Dedifferentiated amniotic fluid mesenchymal stem cell (primary cell): ENCODE measurements around the gene GBX2.

Source experiments
- DNase-seq: peaks from one replicate; pipeline ENCODE4 v3.0.0-alpha.2; 2016; ENCODE audit errors: extremely low spot score

GBX2 gene

DNA sequence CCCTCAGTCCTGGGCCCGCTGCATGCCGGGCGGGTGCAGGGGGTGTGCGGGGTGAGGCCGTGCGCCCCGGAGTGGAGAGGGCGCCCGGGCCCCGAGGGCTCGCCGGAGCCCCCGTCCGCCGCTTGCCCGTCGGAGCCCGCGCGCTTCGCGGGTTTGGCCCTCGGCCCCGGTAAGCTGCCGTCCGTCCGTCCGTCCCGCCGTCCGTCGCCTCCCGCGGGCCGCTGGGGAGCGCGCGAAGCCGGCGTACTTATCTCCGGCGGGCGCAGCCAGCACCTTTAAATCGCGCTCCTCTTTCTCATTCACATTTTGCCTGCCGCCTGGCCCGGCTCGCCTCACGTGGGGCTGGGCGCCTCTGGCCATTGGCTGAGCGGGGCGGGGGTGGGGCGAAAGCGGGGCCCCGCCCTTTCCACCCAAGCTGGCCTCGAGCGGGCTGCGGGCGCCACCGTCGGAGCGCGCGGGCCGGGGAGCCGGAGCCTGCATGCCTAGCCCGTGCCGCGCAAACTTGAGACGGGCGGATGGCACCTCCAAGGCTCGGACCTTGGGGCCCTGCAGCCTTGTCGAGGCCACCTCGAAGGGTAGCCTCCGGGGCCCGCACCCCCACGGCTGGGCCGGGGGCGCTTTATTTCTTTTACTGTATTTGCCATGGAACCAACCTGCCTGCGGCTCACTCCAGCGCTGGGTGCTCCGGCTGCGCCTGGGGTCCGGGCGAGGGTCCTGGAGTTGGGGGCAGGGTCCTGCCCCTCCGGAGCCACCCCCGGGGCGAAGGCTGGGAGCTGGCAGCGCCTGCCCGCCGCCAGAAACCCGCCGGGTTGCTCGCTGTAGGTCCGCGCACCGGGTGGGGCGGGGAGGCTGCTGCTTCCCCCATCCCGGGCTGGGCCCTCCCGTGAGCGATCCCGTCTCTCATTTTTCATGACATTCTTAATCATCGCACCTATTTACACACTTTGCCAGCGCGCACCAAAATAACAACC, at the start of gene GBX2:
Gene GBX2, minus strand, starts transcription at position 277 of the 971 bp plus-strand sequence. CDS start 415 bp downstream, outside the sequence.
- peak; percentile 56 for DNase-seq

DNA sequence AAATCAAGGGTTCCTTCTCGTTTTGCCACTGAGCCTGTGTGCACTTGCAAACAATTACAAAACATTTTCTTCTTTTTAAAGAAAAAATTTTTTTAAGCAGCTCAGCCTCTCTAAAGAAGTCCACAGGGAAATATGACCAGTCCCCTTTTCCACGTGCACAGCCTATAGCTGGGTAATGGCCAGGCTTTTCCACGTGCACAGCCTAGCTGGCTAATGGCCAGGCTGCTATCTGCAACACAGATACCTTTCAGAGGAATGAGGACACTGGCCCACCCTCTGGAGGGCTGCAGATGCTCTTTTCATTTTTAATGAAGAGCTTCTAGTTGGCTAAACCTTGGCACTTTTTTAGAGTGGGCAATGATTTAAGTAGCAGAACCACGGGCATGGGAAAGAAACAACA, 49.7 kb upstream of the GBX2 start:
- no peak for DNase-seq

DNA sequence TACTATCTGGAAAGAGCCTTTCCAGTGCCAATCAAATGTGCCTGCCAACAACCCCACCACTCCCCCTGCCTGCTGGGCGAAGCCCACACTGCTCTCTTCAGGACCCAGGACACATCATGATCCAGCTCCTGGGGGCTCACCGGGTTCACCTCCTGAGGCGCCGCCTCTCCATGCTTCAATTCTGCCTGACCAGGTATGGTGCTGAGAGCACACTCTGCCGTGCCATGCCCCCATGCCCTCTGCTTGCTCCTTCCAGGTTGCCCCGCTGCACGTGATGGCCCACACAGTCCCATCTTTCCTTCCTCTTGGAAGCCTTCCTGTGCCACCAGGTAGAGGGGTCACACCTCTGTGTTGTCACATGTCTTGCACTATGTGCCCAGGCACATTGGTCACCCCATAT, 48.5 kb upstream of the GBX2 start:
- no peak for DNase-seq

DNA sequence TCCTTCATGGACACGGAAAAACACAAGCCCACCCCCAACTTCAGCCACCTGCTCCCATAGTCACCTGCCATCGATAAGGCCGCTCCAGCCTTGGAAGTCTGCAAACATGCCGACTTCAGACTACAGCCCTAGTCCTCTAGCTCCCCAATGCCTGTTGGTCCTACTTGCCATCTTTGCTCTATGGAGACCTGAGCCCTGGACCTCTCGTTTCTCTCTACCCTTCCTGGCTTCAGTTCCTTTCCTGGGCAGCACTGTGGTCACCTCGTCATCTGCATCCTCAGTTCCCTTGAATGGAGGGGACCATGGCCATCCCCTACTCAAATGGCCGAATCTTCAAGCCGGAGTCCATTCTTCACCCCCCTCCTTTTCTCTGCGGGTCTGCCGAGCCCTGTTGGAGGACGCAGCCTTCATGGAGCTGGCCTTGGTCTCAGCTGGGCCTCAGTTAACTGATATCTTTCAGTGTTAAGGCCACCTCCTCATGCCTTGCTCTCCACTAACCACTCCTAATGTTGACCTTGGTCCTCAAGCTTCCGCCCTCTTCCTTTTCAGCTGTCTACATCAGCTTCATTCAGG, 47.7 kb upstream of the GBX2 start:
- DNase-seq = no peak

DNA sequence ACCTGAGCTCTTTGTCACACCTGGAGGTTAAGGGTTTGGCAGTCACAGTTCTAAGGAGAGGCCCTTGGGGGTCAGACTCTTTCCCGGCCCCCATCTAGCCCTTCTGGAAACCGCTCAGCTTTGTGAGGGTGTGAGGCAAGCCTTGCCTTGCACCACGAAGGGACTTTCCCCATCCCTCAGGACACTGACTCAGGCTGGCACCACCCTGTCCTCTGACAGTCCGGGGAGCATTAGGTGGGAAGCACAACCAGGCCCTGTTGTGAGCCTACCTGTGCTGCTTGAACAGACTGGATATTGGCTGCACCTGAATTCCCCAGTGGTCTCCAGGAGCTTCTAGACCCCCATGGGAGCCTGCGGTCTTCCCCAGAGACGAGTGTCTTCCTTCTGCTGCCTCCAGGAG, 47.0 kb upstream of the GBX2 start:
- no peak for DNase-seq

DNA sequence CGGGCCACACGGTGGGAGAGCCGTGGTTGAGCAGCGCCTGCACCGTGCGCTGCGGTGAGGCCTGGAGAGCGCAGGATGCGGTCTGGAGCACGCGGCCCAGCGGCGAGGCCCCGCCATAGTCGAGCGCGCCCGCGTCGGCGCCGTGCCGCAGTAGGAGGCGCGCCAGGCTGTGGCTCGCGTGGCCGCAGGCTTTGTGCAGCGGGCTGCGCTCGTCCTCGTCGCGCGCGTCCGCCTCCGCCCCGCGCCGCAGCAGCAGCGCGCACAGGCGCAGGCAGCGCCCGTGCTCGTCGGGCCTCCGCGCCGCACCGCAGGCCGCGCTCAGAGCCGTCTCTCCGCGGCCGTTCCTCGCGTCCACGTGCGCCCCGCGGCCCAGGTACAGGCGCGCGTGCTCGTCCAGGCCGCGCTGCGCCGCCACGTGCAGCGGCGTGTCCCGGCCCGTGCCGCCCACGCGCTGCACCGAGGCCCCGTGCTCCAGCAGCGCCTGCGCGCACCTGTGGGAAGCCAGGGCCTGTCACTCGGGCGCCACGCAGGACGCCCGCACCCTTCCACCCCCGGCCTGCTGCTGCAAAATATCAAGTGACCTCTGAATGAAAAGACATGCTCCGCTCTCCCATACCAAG, 46.3 kb upstream of the GBX2 start:
- DNase-seq = no peak

DNA sequence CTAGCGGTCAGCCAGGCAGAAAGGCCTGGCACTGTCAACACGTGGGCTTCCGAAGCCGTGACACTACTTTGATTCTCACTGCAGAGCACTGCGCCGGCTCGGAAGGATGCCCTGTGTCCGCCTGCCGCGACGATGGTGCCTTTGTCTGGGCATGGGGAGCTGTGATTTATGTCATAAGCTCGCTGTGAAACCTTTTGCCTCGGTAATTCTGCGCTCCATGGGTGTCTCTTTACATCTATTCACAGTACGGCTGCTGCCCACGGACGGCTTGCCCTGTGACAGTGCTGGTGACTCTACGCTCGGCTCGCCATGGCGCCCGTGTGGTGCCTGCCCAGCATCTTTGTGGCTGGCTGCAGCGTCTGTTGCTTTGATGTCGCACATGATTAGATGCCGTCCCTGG, 43.1 kb upstream of the GBX2 start:
- no peak for DNase-seq

DNA sequence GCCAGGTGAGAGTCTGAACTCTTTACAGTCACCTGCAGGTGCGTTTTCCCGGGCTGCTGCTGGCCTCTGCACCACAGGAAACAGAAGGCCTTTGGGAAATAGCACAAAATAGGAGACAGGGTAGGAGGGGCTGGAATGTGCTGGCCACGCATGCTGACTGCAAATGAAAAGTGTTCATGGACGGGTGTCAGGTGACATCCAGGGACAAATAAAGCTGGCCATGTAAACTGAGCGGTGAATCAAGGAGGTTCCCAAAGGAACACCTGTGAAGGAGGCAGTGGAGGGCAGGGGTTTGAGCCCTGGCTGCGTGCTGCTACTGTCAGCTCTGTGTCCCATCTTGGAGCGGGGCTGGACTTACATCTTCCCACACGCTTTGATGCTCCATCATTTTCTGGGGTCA, 42.4 kb upstream of the GBX2 start:
- DNase-seq = no peak

DNA sequence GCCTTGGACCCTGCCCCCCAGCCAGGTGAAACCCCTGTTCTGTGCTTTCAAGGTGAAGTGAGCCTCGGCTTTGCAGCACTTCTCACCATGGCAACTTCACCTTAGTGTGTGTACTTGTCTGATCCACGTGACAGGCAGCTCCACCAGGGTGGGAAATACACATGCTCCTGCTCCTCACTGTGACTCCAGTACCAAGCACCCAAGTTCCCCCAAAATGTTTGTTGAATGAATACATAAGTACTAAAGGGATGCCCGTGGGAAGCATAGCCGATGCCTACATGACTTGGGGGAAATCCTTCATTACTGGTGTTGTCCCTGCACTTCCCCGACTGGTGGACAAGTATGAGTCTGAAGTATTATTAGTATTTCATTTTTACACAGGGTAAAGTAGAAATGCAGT, 41.8 kb upstream of the GBX2 start:
- DNase-seq = no peak

DNA sequence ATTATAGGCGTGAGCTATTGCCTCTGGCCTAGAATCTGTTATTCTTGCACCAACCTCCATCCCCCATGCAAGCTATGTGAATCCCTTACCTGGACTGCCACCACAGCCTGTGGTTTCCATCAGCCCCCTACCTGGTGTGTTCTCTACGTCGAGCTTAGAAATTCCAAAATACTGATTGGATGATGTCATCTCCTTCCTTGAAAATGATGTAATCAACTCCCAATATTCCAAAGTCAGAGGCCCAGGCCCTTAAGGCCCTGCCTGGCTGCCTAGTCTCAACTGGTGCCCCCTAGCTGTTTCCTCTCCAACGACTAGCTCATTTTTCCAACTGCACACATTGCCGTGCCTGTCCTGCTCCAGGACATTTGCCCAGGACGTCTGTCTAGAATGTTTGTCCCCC, 41.3 kb upstream of the GBX2 start:
- no peak for DNase-seq

DNA sequence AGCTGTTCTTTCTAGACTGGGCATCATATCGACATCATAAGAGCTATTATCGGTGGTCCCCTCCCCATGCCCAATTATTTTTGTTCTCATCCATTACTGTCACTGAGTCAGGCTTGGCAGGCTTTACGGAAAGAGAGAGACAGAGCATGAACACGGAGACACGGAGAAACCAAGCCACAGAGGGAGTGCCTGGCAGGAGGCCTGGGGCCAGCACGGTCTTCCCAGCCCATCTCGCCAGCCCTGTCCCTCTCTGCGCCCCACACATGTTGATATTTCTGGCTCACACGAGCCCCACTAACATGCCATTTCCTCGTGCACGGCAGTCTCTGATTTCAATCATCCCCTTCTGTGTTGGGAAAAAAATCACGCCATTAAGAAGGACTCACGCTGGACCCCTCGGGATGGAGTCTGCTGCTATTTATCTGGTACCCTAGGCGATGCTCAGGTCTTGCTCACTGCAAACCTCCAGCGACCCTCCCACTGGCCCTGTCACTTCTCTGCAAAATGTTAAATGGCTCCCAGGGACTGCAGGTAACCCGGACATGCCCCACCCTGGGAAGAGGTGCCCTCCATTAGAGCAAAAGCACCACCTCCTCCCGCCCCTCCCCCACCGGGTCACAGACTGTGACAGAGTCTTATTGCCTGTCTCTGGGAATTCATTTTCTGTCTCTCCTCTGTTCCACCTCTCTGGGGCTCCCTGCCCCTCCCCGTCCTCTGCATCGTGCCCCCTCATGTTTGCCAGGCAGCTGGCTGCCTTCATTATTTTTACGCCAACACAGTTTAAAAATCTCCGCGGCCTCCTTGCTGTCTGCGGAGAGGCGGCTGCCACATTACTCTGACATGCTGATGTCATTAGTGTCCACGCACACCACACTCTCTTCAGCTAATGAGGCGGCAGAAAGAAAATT, 40.1 kb upstream of the GBX2 start:
- DNase-seq = no peak

DNA sequence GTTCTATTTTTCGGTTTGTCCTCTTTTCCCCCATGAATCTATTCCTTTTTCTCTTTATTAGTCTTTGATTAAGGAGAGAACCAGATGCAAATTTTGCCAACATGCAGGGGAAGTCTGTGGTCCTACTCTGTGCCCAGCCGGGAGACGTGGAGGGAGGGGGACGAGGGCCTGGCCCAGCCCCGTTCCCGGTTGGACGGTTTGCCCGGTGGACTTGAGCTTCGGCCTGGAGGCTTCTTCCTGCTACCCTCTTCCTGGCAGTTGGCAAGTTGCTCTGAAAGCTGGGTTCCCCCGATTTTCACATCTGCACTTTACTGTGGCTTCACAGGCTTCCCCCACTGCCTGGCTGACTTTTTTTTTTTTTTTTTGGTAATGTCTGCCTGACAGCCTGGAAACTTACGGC, 39.3 kb upstream of the GBX2 start:
- no peak for DNase-seq

DNA sequence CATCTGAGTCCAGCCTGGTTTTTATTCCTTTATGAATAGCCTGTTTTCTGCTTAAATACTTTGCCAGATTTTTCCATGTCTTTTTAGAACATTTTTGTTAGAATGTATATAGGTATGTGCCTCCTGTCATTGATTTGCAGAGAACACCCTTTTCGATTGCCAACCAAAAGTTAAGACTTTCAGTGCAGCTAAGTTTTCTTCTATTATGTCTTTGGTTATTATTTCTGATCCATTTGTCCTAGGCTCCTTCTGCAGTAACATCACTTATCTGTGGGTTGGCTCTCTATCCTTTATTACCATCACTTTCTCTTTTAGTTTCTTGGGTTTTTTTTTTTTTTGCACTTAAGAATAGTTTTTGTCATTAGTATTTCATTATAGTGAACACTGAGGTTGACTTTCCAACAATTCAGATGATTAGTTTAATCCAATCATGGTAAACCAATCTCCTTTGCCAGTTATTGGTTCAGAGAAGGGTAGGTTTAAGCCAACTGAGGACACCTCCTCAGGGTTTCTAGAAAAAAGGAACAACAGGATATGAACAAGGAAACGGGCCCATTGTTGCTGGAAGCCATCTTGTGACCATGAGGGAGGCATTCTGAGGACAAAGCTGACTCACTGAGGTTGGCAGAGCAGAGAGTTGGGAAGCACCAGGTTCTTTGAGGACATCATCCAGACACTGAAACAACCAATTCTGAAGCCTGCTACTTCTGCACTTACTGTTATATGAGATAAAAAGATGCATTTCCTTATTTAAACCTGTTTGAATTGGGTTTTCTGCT, 37.9 kb upstream of the GBX2 start:
- DNase-seq = no peak

DNA sequence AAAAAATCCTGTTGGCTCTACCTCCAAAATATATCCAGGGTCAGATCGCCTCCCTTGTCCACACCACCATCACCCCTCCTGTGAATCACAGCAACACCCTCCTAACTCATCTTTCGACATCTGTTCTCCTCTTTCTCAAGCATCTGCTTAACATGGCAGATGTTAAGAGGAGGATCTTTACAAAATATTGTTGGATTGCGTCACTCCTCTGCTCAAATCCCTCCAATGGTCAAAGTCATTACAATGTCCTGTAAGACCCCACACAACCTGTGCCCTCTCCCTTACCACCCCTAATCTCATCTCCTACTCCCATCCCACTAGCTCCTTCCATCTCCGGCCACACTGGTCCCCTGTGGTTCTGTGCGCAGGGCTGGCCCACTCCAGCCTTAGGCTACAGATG, 36.8 kb upstream of the GBX2 start:
- DNase-seq = no peak

DNA sequence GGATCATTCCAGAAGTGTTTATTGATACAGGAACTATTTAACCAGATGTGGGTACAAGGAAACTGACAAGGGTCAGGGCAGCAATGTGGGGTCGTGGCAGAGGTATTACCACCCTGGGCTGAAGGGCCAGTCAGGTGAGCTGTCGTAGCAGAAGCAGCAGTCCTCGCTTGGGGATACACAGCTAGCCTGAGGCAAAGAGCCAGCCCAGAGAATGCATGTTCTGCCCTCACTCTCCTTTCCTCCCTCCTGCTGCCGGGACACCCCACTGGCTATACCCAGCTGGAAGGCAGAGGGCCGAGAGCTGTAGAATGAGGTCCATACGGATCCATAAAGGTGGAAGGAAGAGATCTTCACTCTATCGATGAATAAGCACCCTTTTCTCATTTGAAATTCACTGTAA, 32.2 kb upstream of the GBX2 start:
- DNase-seq = no peak

DNA sequence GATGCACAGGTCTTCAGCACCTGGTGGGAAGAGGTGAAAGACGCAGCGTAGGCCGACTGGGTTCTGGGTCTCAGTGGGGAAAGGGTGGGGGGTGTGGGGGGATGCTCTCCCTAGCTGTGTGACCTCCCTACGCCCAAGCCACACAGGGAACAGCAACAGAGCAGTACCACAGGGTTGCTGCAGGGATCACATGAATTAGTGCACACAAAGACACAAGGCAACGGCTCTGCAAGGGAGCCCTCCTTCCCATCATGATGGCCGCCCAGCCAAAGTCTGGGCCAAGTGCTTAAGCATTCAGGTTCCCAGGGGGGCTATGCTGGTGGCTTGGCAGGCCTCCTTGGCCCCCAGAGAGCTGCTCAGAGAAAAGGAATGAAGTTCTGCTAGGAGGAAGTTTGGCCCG, 28.2 kb upstream of the GBX2 start:
- DNase-seq = no peak

DNA sequence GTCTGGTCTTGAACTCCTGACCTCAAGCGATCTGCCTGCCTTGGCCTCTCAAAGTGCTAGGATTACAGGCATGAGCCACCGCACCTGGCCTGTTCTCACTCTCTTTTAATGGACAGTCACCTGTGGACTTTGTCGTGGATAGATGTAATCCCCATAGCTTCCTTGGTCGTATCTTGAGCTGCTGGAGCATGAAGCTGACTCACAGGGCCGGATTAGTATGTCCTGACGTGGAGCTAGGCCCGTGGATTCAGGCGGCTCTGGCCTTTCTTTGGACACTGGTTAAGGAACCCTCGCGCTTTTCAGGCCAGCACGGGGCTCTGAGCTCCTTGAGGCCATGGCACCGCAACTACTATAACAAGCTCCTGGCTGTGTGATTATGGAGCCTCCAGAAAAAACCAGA, 27.5 kb upstream of the GBX2 start:
- no peak for DNase-seq

DNA sequence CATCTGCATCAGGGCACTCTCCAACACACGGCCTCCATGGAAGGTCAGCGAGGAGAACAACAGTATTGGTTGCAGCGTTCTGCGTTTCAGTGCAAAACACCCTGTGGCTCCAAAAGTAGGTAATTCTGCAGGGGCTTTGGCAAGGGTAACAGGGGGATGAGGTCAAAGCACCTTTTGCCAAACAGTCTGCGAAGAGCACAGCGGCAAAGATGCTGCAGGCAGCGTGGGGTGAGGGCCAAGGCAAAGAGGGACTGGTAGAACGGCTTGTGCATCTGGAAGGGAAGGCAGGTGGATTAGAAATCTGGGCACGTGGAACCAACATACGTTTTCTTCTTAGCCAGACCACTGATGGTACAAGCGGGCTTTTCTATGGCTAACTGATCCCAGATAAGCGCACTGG, 26.6 kb upstream of the GBX2 start:
- no peak for DNase-seq

DNA sequence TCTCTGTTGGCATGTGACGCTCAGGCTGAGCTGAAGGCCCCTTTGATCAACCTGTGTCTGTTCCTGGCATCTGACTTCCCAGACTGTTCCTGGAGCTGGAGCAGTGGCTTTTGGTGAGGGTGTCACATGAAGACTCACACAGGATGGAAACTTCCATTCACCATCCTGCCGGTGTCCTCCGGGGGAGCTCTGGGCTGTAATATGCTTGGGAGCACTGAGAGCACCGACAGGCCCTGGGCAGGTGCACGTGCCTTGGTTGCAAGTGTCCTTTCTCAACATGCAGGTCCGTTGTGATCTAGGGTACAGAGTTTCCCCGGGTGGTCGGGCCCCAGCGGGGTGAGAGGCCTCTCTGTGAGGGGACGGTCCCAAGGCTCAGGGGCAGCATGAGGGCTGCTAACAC, 24.8 kb upstream of the GBX2 start:
- no peak for DNase-seq

DNA sequence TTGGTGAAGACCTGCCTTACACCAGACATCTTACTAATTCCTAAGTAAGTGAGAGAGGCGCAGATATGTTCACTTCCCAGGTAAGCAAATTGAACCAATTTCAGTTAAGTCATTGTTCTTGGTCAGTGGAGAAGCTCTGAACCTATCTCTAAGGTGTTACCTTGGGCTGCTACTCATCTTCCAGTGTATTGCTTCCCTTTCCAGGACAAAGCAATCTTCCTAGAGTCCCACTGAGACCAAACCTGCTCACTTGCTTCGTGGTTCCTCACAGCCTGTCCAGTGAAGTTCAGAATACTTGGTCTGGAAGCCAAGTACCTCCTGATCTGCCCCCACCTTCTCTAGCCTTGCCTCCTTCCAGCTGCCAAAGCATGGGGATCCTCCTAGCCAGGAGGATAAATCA, 22.5 kb upstream of the GBX2 start:
- DNase-seq = no peak

DNA sequence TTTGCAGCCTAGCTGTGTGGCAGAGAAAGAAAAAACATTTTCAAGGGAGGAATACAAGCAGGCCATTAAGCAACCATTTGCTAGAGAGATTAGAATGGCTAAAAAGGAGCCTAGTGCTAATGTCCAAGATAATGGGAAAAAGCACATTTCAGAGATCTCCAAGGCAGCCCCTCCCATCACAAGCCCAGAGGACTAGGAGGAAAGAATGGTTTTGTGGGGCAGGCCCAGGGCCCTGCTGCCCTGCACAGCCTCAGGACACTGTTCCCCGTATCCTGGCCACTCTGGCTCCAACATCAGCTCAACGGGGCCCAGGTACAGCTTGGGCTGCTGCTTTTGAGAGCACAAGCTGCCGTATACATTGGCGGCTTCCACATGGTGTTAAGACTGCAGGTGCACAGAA, 16.5 kb upstream of the GBX2 start:
- no peak for DNase-seq
